OCI-LY7 (cell line): ENCODE results near the gene BBC3. TPM values are rescaled to one million over a fixed set of nuclear protein-coding genes. Genes with fewer than 3 reads are reported as not detected.

Experiments
- BruUV-seq: library from RNA; stranded (reverse); fragments of 400-500 nt; replicated peaks from 2 replicates; lab custom pipeline; 2021; lab: Mats Ljungman, UMichigan
- CTCF ChIA-PET: fragments of 300-600 bp; sonication (Branson Sonifier 250); formaldehyde crosslinking; loops from one replicate; lab custom pipeline; 2022; ENCODE audit warnings: antibody characterized with exemption; ENCODE audit not compliant: unreplicated experiment; lab: Charles Lee
- POLR2A ChIA-PET: fragments of 300-600 bp; sonication (Branson Sonifier 250); formaldehyde crosslinking; loops from one replicate; lab custom pipeline; 2022; ENCODE audit warnings: antibody characterized with exemption; lab: Charles Lee
- DNase-seq: peaks from one replicate; pipeline ENCODE4 v3.0.0-alpha.2; 2015; ENCODE audit warnings: low spot score
- H2AFZ ChIP-seq: fragments of 200-600 bp; sonication (generic), shearing (Covaris generic); 2 replicates; pipeline ENCODE4 v1.6.1; 2014; ENCODE audit warnings: mild to moderate bottlenecking, antibody characterized with exemption, low read length, moderate library complexity
- H3K27ac ChIP-seq: fragments of 200-600 bp; sonication (generic); 2 replicates; pipeline ENCODE4 v1.5.1; 2014; ENCODE audit warnings: mixed run types, low read depth, mild to moderate bottlenecking, moderate library complexity, low read length, inconsistent platforms; ENCODE audit not compliant: poor library complexity, severe bottlenecking
- H3K36me3 ChIP-seq: fragments of 200-600 bp; sonication (generic); 2 replicates; pipeline ENCODE4 v1.6.1; 2014; ENCODE audit warnings: mild to moderate bottlenecking, antibody characterized with exemption, low read length, moderate library complexity, mixed read lengths; ENCODE audit not compliant: insufficient read depth
- H3K4me1 ChIP-seq: fragments of 200-600 bp; sonication (generic); 2 replicates; pipeline ENCODE4 v1.5.1; 2014; ENCODE audit warnings: mild to moderate bottlenecking, low read length; ENCODE audit not compliant: insufficient read depth, poor library complexity, severe bottlenecking
- H3K4me2 ChIP-seq: fragments of 200-600 bp; sonication (generic); 2 replicates; pipeline ENCODE4 v1.6.1; 2014; ENCODE audit warnings: mild to moderate bottlenecking, low read length
- H3K4me3 ChIP-seq: fragments of 200-600 bp; sonication (generic); 2 replicates; pipeline ENCODE4 v1.5.1; 2014; ENCODE audit warnings: mild to moderate bottlenecking, low read depth, low read length; ENCODE audit not compliant: poor library complexity, severe bottlenecking
- H3K79me2 ChIP-seq: fragments of 200-600 bp; sonication (generic); 2 replicates; pipeline ENCODE4 v1.6.1; 2016; ENCODE audit warnings: low read depth, mild to moderate bottlenecking, low read length, moderate library complexity, mixed read lengths; ENCODE audit not compliant: insufficient read depth
- H3K9me2 ChIP-seq: fragments of 200-600 bp; sonication (generic); 2 replicates; pipeline ENCODE4 v1.6.1; 2016; ENCODE audit warnings: mild to moderate bottlenecking, low read length, mixed read lengths; ENCODE audit not compliant: insufficient read depth
- H3K9me3 ChIP-seq: fragments of 200-600 bp; sonication (generic); 2 replicates; pipeline ENCODE4 v1.6.1; 2014; ENCODE audit warnings: mild to moderate bottlenecking, mixed run types, low read length, mixed read lengths
- H4K20me1 ChIP-seq: fragments of 200-600 bp; sonication (generic); 2 replicates; pipeline ENCODE4 v1.6.1; 2014; ENCODE audit warnings: mild to moderate bottlenecking, antibody characterized with exemption, low read length, moderate library complexity, mixed read lengths; ENCODE audit not compliant: insufficient read depth
- EZH2phosphoT487 ChIP-seq: fragments of 200-600 bp; sonication (generic); IDR thresholded peaks from 2 replicates; pipeline ENCODE4 v1.6.1; 2018; ENCODE audit warnings: low read depth, borderline replicate concordance, mild to moderate bottlenecking, mixed run types, antibody characterized with exemption, low read length, moderate library complexity, mixed read lengths
- intact Hi-C: fragments of 100-400 bp; cut with micrococcal nuclease; formaldehyde crosslinking; loops from one replicate; pipeline ENCODE4 v1.10.0; 2022; ENCODE audit not compliant: unreplicated experiment
- total RNA-seq, 2 experiments: library from RNA; depleted of rRNA in 1 of 2; stranded (reverse); fragments of >200 nt in 1 of 2; shearing (Covaris generic) in 1 of 2; gene quantifications; 2 replicates each; pipeline ENCODE4 v1.2.3, GENCODE V29; 2014 to 2022
- TF ChIP-seq, protein P1 (sequence below): fragments of 200-600 bp; sonication (generic); conservative IDR thresholded peaks from 2 replicates; pipeline ENCODE4 v1.5.1; 2014; ENCODE audit warnings: mild to moderate bottlenecking, antibody characterized with exemption, low read length, moderate library complexity, mixed read lengths

BBC3 gene
- total RNA-seq, 2 experiments from 2014 or later: 8.9 to 10.5 TPM

DNA sequence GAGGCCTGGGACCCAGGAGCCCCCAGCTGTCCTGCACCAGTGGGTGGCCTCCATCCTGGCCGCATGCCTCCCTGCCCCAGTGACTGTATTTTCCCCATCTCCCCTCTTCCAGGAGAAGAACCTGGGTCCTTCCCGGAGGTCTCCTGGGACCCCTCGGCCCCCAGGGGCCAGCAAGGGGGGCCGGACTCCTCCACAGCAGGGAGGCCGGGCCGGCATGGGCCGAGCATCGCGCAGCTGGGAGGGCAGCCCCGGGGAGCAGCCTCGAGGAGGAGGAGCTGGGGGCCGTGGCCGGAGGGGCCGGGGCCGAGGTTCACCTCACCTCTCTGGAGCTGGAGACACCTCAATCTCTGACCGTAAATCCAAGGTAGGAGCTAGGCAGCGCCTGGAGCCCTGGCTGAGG, 29.5 kb upstream of the BBC3 start:
- Histone ChIP-seq H4K20me1 (no peaks in the 10 kb centered on the region), H3K36me3 (peaks cover 61% of the 10 kb centered on the region), H3K79me2 (peaks cover 11% of the 10 kb centered on the region; the same call in 1 of the 2 replicates), H3K9me3 (no peaks in the 10 kb centered on the region), H3K4me2 (no peak overlapping the region), H3K9me2 (no peaks in the 10 kb centered on the region), H2AFZ (no peak overlapping the region), H3K4me3 (no peak overlapping the region), H3K4me1 (peaks cover 23% of the 10 kb centered on the region), H3K27ac (no peak overlapping the region)
- no peak for TF ChIP-seq EZH2phosphoT487
- TF ChIP-seq, protein P1, sequence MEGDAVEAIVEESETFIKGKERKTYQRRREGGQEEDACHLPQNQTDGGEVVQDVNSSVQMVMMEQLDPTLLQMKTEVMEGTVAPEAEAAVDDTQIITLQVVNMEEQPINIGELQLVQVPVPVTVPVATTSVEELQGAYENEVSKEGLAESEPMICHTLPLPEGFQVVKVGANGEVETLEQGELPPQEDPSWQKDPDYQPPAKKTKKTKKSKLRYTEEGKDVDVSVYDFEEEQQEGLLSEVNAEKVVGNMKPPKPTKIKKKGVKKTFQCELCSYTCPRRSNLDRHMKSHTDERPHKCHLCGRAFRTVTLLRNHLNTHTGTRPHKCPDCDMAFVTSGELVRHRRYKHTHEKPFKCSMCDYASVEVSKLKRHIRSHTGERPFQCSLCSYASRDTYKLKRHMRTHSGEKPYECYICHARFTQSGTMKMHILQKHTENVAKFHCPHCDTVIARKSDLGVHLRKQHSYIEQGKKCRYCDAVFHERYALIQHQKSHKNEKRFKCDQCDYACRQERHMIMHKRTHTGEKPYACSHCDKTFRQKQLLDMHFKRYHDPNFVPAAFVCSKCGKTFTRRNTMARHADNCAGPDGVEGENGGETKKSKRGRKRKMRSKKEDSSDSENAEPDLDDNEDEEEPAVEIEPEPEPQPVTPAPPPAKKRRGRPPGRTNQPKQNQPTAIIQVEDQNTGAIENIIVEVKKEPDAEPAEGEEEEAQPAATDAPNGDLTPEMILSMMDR: no peak
- DNase-seq: no peak
- CTCF ChIA-PET: no interaction called here
- no TSS peak for BruUV-seq
- POLR2A ChIA-PET: no interaction called here
- intact Hi-C loops: no loop called here

- DNase-seq: no peak
- no peak overlapping the region for H3K4me3 ChIP-seq
- BruUV-seq: no TSS peak
- H3K36me3 ChIP-seq: peaks cover 48% of the 10 kb centered on the region
- ChIA-PET POLR2A (interaction anchor here (0.5 kb wide), 1 partner anchor 224 kb away, joined by 3 read pairs; no protein-coding TSS in a partner anchor), CTCF (no interaction called here)
- TF ChIP-seq EZH2phosphoT487: no peak
- TF ChIP-seq, protein P1: no peak
- no peak overlapping the region for H3K27ac ChIP-seq
- H3K79me2 ChIP-seq: peaks cover 11% of the 10 kb centered on the region; the same call in 1 of the 2 replicates
- H3K4me2 ChIP-seq: no peak overlapping the region
- H3K4me1 ChIP-seq: peaks cover 24% of the 10 kb centered on the region
- intact Hi-C loops: no loop called here
- no peaks in the 10 kb centered on the region for H4K20me1 ChIP-seq
- no peaks in the 10 kb centered on the region for H3K9me2 ChIP-seq
- H3K9me3 ChIP-seq: no peaks in the 10 kb centered on the region
- no peak overlapping the region for H2AFZ ChIP-seq
Measured at GRCh38 chr19:47258895-47259555, 28.0 kb upstream of the BBC3 start.

DNA sequence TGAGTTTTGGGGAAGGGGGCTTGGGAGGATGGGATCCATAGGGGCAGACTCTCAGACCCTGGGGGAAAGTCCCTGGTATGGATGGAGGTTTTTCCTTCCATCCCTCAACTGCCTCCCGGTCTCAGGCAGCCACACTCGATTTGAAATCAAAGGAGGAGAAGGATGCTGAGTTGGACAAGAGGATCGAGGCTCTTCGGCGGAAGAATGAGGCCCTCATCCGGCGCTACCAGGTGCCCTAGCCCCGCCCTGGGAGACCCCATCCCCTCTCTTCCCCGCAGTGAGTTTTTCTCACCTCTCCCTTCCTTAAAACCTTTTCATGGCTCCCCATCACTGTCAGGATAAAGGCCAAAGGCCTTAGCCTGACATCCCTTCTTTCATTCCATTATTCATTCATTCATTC, 27.4 kb upstream of the BBC3 start:
- H3K4me3 ChIP-seq: no peak overlapping the region
- TF ChIP-seq, protein P1: no peak
- no peak for TF ChIP-seq EZH2phosphoT487
- H3K9me2 ChIP-seq: no peaks in the 10 kb centered on the region
- H3K4me1 ChIP-seq: peaks cover 24% of the 10 kb centered on the region
- peak overlapping the region; percentile 87; the same call in 1 of the 2 replicates for H3K4me2 ChIP-seq
- H3K9me3 ChIP-seq: no peaks in the 10 kb centered on the region
- intact Hi-C loops: no loop called here
- no peaks in the 10 kb centered on the region for H4K20me1 ChIP-seq
- no TSS peak for BruUV-seq
- POLR2A ChIA-PET: no interaction called here
- CTCF ChIA-PET: no interaction called here
- peaks cover 48% of the 10 kb centered on the region for H3K36me3 ChIP-seq
- H3K27ac ChIP-seq: no peak overlapping the region
- no peak for DNase-seq
- H2AFZ ChIP-seq: no peak overlapping the region
- peaks cover 11% of the 10 kb centered on the region; the same call in 1 of the 2 replicates for H3K79me2 ChIP-seq
